ENCODE measurements around the gene CYB561. TPM values are rescaled to one million over a fixed set of nuclear protein-coding genes. Genes with fewer than 3 reads are reported as not detected.

Gene CYB561
- total RNA-seq, 1 experiment from 2014 or later, result 67.6 TPM

GRCh38 chr17:63440127-63440769 is 5.9 kb downstream of the CYB561 start (continued):
- TF ChIP-seq, protein P1, sequence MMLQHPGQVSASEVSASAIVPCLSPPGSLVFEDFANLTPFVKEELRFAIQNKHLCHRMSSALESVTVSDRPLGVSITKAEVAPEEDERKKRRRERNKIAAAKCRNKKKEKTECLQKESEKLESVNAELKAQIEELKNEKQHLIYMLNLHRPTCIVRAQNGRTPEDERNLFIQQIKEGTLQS (IDR thresholded peaks at IDR 0.05), result no peak
- TF ChIP-seq RAD21 (IDR thresholded peaks at IDR 0.05; ENCODE audit: low read depth), result no peak
- no peak for TF ChIP-seq EGR1 (IDR thresholded peaks at IDR 0.05; ENCODE audit: low read depth)
- TF ChIP-seq ZFX (IDR thresholded peaks at IDR 0.05), result no peak
- TF ChIP-seq FOSL1 (IDR thresholded peaks at IDR 0.05; ENCODE audit: low read depth), result no peak
- no peak for TF ChIP-seq CBX3 (IDR thresholded peaks at IDR 0.05; ENCODE audit: low read depth)

GRCh38 chr17:63439687-63440086 is 6.4 kb downstream of the CYB561 start:
- Histone ChIP-seq H3K27ac (ENCODE audit: low read depth, low read length) (no peak overlapping the region), H3K4me1 (ENCODE audit: control insufficient read depth in 1 of 2, insufficient read depth in 2 of 2, low read length in 2 of 2) (peaks cover 28 to 30% of the 10 kb centered on the region in 2 experiments), H3K4me3 (replicated peaks in 1 of 2; ENCODE audit: low read depth in 1 of 2, low read length in 2 of 2) (no peak overlapping the region), H3K4me2 (ENCODE audit: low read length) (no peak overlapping the region), H4K20me1 (ENCODE audit: insufficient read depth) (no peaks in the 10 kb centered on the region), H3K79me2 (ENCODE audit: insufficient read depth, low read length) (peaks cover 72% of the 10 kb centered on the region), H3K36me3 (ENCODE audit: control insufficient read depth in 1 of 2, insufficient read depth in 2 of 2, low read length in 2 of 2) (peaks cover 2 to 9% of the 10 kb centered on the region in 2 experiments; a peak in 2 of 4 replicates), H3K9me3 (ENCODE audit: control insufficient read depth in 1 of 2, insufficient read depth in 1 of 2, low read depth in 1 of 2, low read length in 2 of 2) (no peaks in the 10 kb centered on the region), H2AFZ (ENCODE audit: low read depth, low read length, poor library complexity, severe bottlenecking) (no peak overlapping the region), H3K9ac (ENCODE audit: low read length) (no peak overlapping the region), H3K9me2 (ENCODE audit: insufficient read depth) (no peaks in the 10 kb centered on the region), H3K27me3 (ENCODE audit: insufficient read depth, low read length) (no peaks in the 10 kb centered on the region)
- no peak for ATAC-seq
- no peak for DNase-seq (ENCODE audit: low read depth, low spot score)
- CTCF ChIA-PET, result interaction anchor here (0.9 kb wide), 1 partner anchor 173 kb away, joined by 3 read pairs; no protein-coding TSS in a partner anchor
- no TSS peak for BruUV-seq (replicated peaks)
- TF ChIP-seq SP1 (IDR thresholded peaks at IDR 0.05; ENCODE audit: low read depth) (no peak), EZH2 (IDR thresholded peaks at IDR 0.05) (no peak), SRF (IDR thresholded peaks at IDR 0.05; ENCODE audit: low read depth) (no peak)
- TF ChIP-seq, protein P2, sequence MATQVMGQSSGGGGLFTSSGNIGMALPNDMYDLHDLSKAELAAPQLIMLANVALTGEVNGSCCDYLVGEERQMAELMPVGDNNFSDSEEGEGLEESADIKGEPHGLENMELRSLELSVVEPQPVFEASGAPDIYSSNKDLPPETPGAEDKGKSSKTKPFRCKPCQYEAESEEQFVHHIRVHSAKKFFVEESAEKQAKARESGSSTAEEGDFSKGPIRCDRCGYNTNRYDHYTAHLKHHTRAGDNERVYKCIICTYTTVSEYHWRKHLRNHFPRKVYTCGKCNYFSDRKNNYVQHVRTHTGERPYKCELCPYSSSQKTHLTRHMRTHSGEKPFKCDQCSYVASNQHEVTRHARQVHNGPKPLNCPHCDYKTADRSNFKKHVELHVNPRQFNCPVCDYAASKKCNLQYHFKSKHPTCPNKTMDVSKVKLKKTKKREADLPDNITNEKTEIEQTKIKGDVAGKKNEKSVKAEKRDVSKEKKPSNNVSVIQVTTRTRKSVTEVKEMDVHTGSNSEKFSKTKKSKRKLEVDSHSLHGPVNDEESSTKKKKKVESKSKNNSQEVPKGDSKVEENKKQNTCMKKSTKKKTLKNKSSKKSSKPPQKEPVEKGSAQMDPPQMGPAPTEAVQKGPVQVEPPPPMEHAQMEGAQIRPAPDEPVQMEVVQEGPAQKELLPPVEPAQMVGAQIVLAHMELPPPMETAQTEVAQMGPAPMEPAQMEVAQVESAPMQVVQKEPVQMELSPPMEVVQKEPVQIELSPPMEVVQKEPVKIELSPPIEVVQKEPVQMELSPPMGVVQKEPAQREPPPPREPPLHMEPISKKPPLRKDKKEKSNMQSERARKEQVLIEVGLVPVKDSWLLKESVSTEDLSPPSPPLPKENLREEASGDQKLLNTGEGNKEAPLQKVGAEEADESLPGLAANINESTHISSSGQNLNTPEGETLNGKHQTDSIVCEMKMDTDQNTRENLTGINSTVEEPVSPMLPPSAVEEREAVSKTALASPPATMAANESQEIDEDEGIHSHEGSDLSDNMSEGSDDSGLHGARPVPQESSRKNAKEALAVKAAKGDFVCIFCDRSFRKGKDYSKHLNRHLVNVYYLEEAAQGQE (IDR thresholded peaks at IDR 0.05; ENCODE audit: low read depth), result no peak
- POLR2A ChIA-PET, result no interaction called here
- intact Hi-C loops (cut with micrococcal nuclease), result no loop called here
- RAD21 ChIA-PET (ENCODE audit: low non-redundant PET in 1 of 2, low total read pairs in 2 of 2, uncharacterized antibody in 2 of 2, unreplicated experiment in 2 of 2), result interaction anchor here in 1 of 2 experiments (1.0 kb wide), 1 partner anchor 39 kb away, joined by 3 read pairs; no protein-coding TSS in a partner anchor

Measured in HCT116 (cell line).